Endothelial cell of umbilical vein (primary cell): ENCODE results near the gene FBXO10.

ENCODE experiments used
- EZH2 ChIP-seq: IDR thresholded peaks from 2 replicates; pipeline ENCODE4 v1.6.1; 2012; ENCODE audit warnings: borderline replicate concordance, low read depth, mild to moderate bottlenecking, moderate library complexity, low read length, inconsistent platforms; ENCODE audit not compliant: severe bottlenecking
- FOS ChIP-seq: IDR thresholded peaks from 2 replicates; pipeline ENCODE4 v1.6.1; 2011; ENCODE audit warnings: mild to moderate bottlenecking, low read length, moderate library complexity, borderline replicate concordance; ENCODE audit not compliant: insufficient read depth
- GATA2 ChIP-seq: IDR thresholded peaks from 2 replicates; pipeline ENCODE4 v1.7.0; 2011; ENCODE audit warnings: low read depth, mild to moderate bottlenecking, moderate library complexity, mixed read lengths, low read length; ENCODE audit not compliant: insufficient read length, insufficient read depth
- MYC ChIP-seq: IDR thresholded peaks from one replicate; pipeline ENCODE4 v1.6.1; 2011; ENCODE audit warnings: mild to moderate bottlenecking, low read depth, low read length
- POLR2A ChIP-seq: IDR thresholded peaks from 2 replicates; pipeline ENCODE4 v1.6.1; 2012; ENCODE audit warnings: low read depth, mild to moderate bottlenecking, control low read depth, low read length
- POLR2AphosphoS5 ChIP-seq: IDR thresholded peaks from 2 replicates; pipeline ENCODE4 v1.6.1; 2012; ENCODE audit warnings: low read depth, mild to moderate bottlenecking, control low read depth, low read length, moderate library complexity; ENCODE audit not compliant: insufficient read depth
- TF ChIP-seq, protein P1 (sequence below), 2 donors: IDR thresholded peaks; 1 replicate in 1 of 2; 2 replicates in 1 of 2; pipeline ENCODE4 v1.5.1; 2011; ENCODE audit warnings: low read length in 2 of 2, mild to moderate bottlenecking in 2 of 2, moderate library complexity in 2 of 2, control low read depth in 1 of 2, inconsistent platforms in 1 of 2, low read depth in 1 of 2; ENCODE audit not compliant: insufficient read depth in 1 of 2; ENCODE audit errors: extremely low read depth in 1 of 2
- TF ChIP-seq, protein P2 (sequence below): IDR thresholded peaks from 2 replicates; pipeline ENCODE4 v1.6.1; 2011; ENCODE audit not compliant: insufficient read depth, insufficient read length

GRCh38 chr9:37562826-37563225 is 13.4 kb downstream of the FBXO10 start:
- TF ChIP-seq POLR2A (no peak), EZH2 (no peak), MYC (no peak), POLR2AphosphoS5 (no peak), GATA2 (no peak), FOS (no peak)
- TF ChIP-seq, protein P1, sequence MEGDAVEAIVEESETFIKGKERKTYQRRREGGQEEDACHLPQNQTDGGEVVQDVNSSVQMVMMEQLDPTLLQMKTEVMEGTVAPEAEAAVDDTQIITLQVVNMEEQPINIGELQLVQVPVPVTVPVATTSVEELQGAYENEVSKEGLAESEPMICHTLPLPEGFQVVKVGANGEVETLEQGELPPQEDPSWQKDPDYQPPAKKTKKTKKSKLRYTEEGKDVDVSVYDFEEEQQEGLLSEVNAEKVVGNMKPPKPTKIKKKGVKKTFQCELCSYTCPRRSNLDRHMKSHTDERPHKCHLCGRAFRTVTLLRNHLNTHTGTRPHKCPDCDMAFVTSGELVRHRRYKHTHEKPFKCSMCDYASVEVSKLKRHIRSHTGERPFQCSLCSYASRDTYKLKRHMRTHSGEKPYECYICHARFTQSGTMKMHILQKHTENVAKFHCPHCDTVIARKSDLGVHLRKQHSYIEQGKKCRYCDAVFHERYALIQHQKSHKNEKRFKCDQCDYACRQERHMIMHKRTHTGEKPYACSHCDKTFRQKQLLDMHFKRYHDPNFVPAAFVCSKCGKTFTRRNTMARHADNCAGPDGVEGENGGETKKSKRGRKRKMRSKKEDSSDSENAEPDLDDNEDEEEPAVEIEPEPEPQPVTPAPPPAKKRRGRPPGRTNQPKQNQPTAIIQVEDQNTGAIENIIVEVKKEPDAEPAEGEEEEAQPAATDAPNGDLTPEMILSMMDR (IDR thresholded peaks at IDR 0.05; ENCODE audit: extremely low read depth in 1 of 2, insufficient read depth in 1 of 2, low read depth in 1 of 2, low read length in 2 of 2) = no peak
- TF ChIP-seq, protein P2, sequence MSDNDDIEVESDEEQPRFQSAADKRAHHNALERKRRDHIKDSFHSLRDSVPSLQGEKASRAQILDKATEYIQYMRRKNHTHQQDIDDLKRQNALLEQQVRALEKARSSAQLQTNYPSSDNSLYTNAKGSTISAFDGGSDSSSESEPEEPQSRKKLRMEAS = no peak
